NK-92 (cell line): Measurements from ENCODE around the gene GPR78.

Experiments used
- DNase-seq: peaks from one replicate; lab custom pipeline; 2025; ENCODE audit not compliant: unreplicated experiment; lab: John Stamatoyannopoulos, UW

GPR78 gene

GRCh38 chr4:8598391-8599090, 18.3 kb downstream of the GPR78 start:
- DNase-seq = no peak

GRCh38 chr4:8599091-8599460, 18.9 kb downstream of the GPR78 start:
- no peak for DNase-seq

GRCh38 chr4:8599657-8600056, 19.5 kb downstream of the GPR78 start:
- no peak for DNase-seq

GRCh38 chr4:8600266-8600665, 20.1 kb downstream of the GPR78 start:
- no peak for DNase-seq

GRCh38 chr4:8600686-8601085, 20.5 kb downstream of the GPR78 start:
- no peak for DNase-seq

- no peak for DNase-seq
Measured at GRCh38 chr4:8601086-8601485, 20.9 kb downstream of the GPR78 start.

GRCh38 chr4:8601556-8601955, 21.4 kb downstream of the GPR78 start:
- no peak for DNase-seq

- DNase-seq = no peak
Measured at GRCh38 chr4:8602686-8603430, 22.7 kb downstream of the GPR78 start.

- DNase-seq = no peak
Measured at GRCh38 chr4:8603931-8604330, 23.7 kb downstream of the GPR78 start.

- no peak for DNase-seq
Measured at GRCh38 chr4:8605289-8605688, 25.1 kb downstream of the GPR78 start.

- no peak for DNase-seq
Measured at GRCh38 chr4:8606476-8606875, 26.3 kb downstream of the GPR78 start.

- DNase-seq = no peak
Measured at GRCh38 chr4:8606966-8607365, 26.8 kb downstream of the GPR78 start.

- DNase-seq = no peak
Measured at GRCh38 chr4:8607603-8608481, 27.6 kb downstream of the GPR78 start.

- DNase-seq = no peak
Measured at GRCh38 chr4:8608714-8609391, 28.7 kb downstream of the GPR78 start.

GRCh38 chr4:8609406-8609805, 29.2 kb downstream of the GPR78 start:
- no peak for DNase-seq

- no peak for DNase-seq
Measured at GRCh38 chr4:8609824-8610350, 29.7 kb downstream of the GPR78 start.

GRCh38 chr4:8610858-8611616, 30.8 kb downstream of the GPR78 start:
- no peak for DNase-seq

GRCh38 chr4:8612646-8613045, 32.5 kb downstream of the GPR78 start:
- DNase-seq = no peak

GRCh38 chr4:8613421-8614364, 33.5 kb downstream of the GPR78 start:
- no peak for DNase-seq
